AG10803 (cell line): ENCODE data around the gene TMX4.

Experiments
- DNase-seq: peaks from one replicate; pipeline ENCODE4 v3.0.0; 2010; ENCODE audit warnings: low read depth
- H3K4me3 ChIP-seq: 2 replicates; pipeline ENCODE4 v1.5.1; 2011; ENCODE audit warnings: mild to moderate bottlenecking, low read length, control low read depth
- CTCF ChIP-seq: conservative IDR thresholded peaks from 2 replicates; pipeline ENCODE4 v1.5.1; 2011; ENCODE audit warnings: mild to moderate bottlenecking, low read length, control low read depth, inconsistent platforms

The TMX4 gene

GRCh38 chr20:8000796-8001195, 18.8 kb downstream of the TMX4 start:
- no peak for DNase-seq
- H3K4me3 ChIP-seq: no peak overlapping the region
- TF ChIP-seq CTCF: no peak

GRCh38 chr20:7996898-7997297, 22.7 kb downstream of the TMX4 start:
- no peak overlapping the region for H3K4me3 ChIP-seq
- TF ChIP-seq CTCF: no peak
- DNase-seq: no peak

- no peak for DNase-seq
- no peak overlapping the region for H3K4me3 ChIP-seq
- TF ChIP-seq CTCF: no peak
Observed at GRCh38 chr20:7994809-7995208, 24.8 kb downstream of the TMX4 start.

- no peak overlapping the region for H3K4me3 ChIP-seq
- no peak for DNase-seq
- TF ChIP-seq CTCF: no peak
Observed at GRCh38 chr20:7993703-7994102, 25.9 kb downstream of the TMX4 start.

GRCh38 chr20:7993238-7993637, 26.3 kb downstream of the TMX4 start:
- TF ChIP-seq CTCF: no peak
- no peak for DNase-seq
- H3K4me3 ChIP-seq: no peak overlapping the region

GRCh38 chr20:7990385-7990784, 29.2 kb downstream of the TMX4 start:
- DNase-seq: no peak
- no peak for TF ChIP-seq CTCF
- H3K4me3 ChIP-seq: no peak overlapping the region

- TF ChIP-seq CTCF: peak; percentile 32
- DNase-seq: no peak
- no peak overlapping the region for H3K4me3 ChIP-seq
Observed at GRCh38 chr20:7989379-7989778, 30.2 kb downstream of the TMX4 start.
